ENCODE measurements around the gene DAO. TPM values are rescaled to one million over a fixed set of nuclear protein-coding genes. Genes with fewer than 3 reads are reported as not detected.
A peak's percentile ranks its signal among the peaks of the same experiment; 100 is the strongest.

The DAO gene
- total RNA-seq, 1 experiment from 2014 or later: not detected

DNA sequence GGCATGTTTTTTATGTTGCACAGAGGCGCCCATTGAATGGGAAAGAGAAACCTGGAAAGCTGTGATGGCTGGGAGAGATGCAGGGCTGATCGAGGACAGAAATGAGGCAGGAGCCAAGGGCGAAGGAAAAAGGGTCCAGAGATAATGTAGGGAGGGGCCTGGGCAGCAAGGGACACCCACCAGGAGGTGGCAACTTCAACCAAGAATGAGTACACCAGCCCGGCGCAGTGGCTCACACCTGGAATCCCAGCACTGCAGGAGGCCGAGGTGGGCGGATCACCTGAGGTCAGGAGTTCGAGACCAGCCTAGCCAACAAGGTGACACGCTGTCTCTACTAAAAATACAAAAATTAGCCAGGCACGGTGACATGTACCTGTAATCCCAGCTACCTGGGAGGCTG is 26.5 kb upstream of the DAO start:
- Histone ChIP-seq H3K27ac (ENCODE audit: low read depth, low read length, poor library complexity, severe bottlenecking) (peak overlapping the region; percentile 21), H3K27me3 (replicated peaks; ENCODE audit: insufficient read depth, low read depth, low read length, poor library complexity) (no peaks in the 10 kb centered on the region), H3K4me3 (ENCODE audit: low read depth, low read length, poor library complexity, severe bottlenecking) (no peak overlapping the region), H3K36me3 (ENCODE audit: insufficient read depth, low read length, poor library complexity, severe bottlenecking) (peaks cover 18% of the 10 kb centered on the region), H3K9me3 (ENCODE audit: low read depth, low read length, poor library complexity, severe bottlenecking) (peaks cover 4% of the 10 kb centered on the region), H3K4me1 (ENCODE audit: insufficient read depth, low read length, poor library complexity, severe bottlenecking) (peaks cover 46% of the 10 kb centered on the region)
- DNase-seq (ENCODE audit: low spot score): no peak
- no TSS peak for BruUV-seq (replicated peaks)
- CTCF ChIA-PET: no interaction called here
- no peak for TF ChIP-seq EZH2 (IDR thresholded peaks at IDR 0.05; ENCODE audit: borderline replicate concordance, low read depth, low read length, poor library complexity, severe bottlenecking)
- intact Hi-C loops (cut with micrococcal nuclease; ENCODE audit: unreplicated experiment): loop anchor here (10.0 kb wide), 1 partner anchor 241 kb away; the partner anchor contains the start of genes ALKBH2 and UNG
- POLR2A ChIA-PET (ENCODE audit: low non-redundant PET): no interaction called here

DNA sequence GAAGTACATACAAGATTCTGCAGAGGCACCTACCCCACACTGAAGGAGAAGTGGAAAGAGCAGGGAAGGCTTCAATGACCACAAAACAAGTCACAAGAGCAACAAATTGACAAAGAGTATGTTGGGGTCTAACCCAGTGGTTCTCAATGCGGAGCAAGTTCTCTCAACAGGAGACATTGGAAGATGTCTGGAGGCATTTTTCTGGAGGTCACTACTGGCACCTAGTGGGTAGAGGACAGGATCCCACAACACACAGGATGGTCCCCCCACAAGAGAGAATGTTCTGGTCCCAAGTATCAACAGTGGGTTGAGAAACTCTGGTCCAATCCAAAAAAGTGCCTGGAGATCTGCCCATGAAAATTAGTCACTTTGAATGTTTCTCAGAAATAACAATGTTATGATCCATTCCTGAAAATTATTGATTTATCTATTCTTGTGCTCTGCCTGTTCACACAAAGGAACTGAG is 25.9 kb upstream of the DAO start:
- peaks cover 12% of the 10 kb centered on the region for H3K36me3 ChIP-seq (ENCODE audit: insufficient read depth, low read length, poor library complexity, severe bottlenecking)
- no peak overlapping the region for H3K4me3 ChIP-seq (ENCODE audit: low read depth, low read length, poor library complexity, severe bottlenecking)
- H3K4me1 ChIP-seq (ENCODE audit: insufficient read depth, low read length, poor library complexity, severe bottlenecking): peaks cover 43% of the 10 kb centered on the region
- BruUV-seq (replicated peaks): no TSS peak
- CTCF ChIA-PET: no interaction called here
- intact Hi-C loops (cut with micrococcal nuclease; ENCODE audit: unreplicated experiment): loop anchor here (2.0 to 10.0 kb wide), 2 partner anchors 241 to 291 kb away; partner anchors contain the start of genes ALKBH2, ISCU and UNG
- no peak overlapping the region for H3K27ac ChIP-seq (ENCODE audit: low read depth, low read length, poor library complexity, severe bottlenecking)
- TF ChIP-seq, protein P1, sequence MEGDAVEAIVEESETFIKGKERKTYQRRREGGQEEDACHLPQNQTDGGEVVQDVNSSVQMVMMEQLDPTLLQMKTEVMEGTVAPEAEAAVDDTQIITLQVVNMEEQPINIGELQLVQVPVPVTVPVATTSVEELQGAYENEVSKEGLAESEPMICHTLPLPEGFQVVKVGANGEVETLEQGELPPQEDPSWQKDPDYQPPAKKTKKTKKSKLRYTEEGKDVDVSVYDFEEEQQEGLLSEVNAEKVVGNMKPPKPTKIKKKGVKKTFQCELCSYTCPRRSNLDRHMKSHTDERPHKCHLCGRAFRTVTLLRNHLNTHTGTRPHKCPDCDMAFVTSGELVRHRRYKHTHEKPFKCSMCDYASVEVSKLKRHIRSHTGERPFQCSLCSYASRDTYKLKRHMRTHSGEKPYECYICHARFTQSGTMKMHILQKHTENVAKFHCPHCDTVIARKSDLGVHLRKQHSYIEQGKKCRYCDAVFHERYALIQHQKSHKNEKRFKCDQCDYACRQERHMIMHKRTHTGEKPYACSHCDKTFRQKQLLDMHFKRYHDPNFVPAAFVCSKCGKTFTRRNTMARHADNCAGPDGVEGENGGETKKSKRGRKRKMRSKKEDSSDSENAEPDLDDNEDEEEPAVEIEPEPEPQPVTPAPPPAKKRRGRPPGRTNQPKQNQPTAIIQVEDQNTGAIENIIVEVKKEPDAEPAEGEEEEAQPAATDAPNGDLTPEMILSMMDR (conservative IDR thresholded peaks at IDR 0.05; ENCODE audit: low read depth, low read length): 0 out of 2 replicates have a peak, but pooled peaks have one; percentile 20
- no peak for TF ChIP-seq EZH2 (IDR thresholded peaks at IDR 0.05; ENCODE audit: borderline replicate concordance, low read depth, low read length, poor library complexity, severe bottlenecking)
- no peaks in the 10 kb centered on the region for H3K27me3 ChIP-seq (replicated peaks; ENCODE audit: insufficient read depth, low read depth, low read length, poor library complexity)
- POLR2A ChIA-PET (ENCODE audit: low non-redundant PET): no interaction called here
- no peak for DNase-seq (ENCODE audit: low spot score)
- peaks cover 4% of the 10 kb centered on the region for H3K9me3 ChIP-seq (ENCODE audit: low read depth, low read length, poor library complexity, severe bottlenecking)

DNA sequence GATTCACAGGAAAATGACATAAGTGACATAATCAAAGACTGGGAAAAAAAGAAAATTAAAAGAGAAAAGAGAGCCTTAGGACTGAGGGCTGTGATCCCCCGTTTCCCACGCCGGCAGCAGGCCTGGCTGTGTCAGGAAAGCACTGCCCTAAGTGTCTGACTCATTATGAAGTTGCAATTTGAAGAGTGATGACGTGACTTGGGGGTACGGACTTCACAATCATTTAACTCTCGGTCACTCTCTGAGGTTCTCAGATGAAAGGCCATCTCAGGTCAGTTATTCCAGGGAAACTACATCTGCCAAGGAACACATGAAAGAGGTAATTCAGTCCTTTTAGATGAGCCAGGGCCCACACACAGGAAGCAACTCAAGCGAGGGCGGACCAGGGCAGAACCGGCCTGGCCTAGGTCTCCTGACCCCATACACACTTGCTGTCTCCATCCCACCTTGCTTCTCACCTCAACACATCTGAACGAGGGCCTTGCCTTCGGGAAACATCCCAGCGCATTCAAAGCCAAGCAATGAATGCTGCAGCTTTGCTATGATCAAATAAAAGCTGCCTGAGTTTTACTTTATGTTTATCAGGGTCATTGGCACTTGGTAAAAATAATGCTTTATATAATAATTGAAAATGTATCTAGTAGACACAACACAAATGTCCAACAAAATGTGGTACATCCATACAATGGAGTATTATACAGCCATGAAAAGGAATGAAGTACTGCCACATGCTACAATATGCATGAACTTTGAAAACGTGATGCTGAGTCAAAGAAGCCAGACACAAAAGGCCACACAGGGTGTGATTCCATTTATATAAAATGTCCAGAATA is 25.2 kb upstream of the DAO start:
- peaks cover 39% of the 10 kb centered on the region for H3K4me1 ChIP-seq (ENCODE audit: insufficient read depth, low read length, poor library complexity, severe bottlenecking)
- H3K36me3 ChIP-seq (ENCODE audit: insufficient read depth, low read length, poor library complexity, severe bottlenecking): peaks cover 9% of the 10 kb centered on the region
- intact Hi-C loops (cut with micrococcal nuclease; ENCODE audit: unreplicated experiment): loop anchor here (2.0 to 10.0 kb wide), 3 partner anchors 240 to 608 kb away; partner anchors contain the start of genes ALKBH2, ISCU and UNG
- H3K9me3 ChIP-seq (ENCODE audit: low read depth, low read length, poor library complexity, severe bottlenecking): peaks cover 4% of the 10 kb centered on the region
- no peak overlapping the region for H3K4me3 ChIP-seq (ENCODE audit: low read depth, low read length, poor library complexity, severe bottlenecking)
- POLR2A ChIA-PET (ENCODE audit: low non-redundant PET): no interaction called here
- CTCF ChIA-PET: no interaction called here
- H3K27ac ChIP-seq (ENCODE audit: low read depth, low read length, poor library complexity, severe bottlenecking): no peak overlapping the region
- no TSS peak for BruUV-seq (replicated peaks)
- no peaks in the 10 kb centered on the region for H3K27me3 ChIP-seq (replicated peaks; ENCODE audit: insufficient read depth, low read depth, low read length, poor library complexity)
- DNase-seq (ENCODE audit: low spot score): no peak
- TF ChIP-seq, protein P1 (conservative IDR thresholded peaks at IDR 0.05; ENCODE audit: low read depth, low read length): no peak
- no peak for TF ChIP-seq EZH2 (IDR thresholded peaks at IDR 0.05; ENCODE audit: borderline replicate concordance, low read depth, low read length, poor library complexity, severe bottlenecking)
